SU-DHL-6 (cell line): ENCODE measurements around the gene STK32B.

Source experiments
- H2AFZ ChIP-seq: fragments of 200-600 bp; sonication (generic); 2 replicates; pipeline ENCODE4 v1.6.1; 2014; ENCODE audit warnings: low read depth, mild to moderate bottlenecking, moderate library complexity, mixed read lengths, antibody characterized with exemption, low read length; ENCODE audit not compliant: severe bottlenecking
- H3F3A ChIP-seq: fragments of 200-600 bp; shearing (Covaris generic); 2 replicates; pipeline ENCODE4 v1.6.0; 2016; ENCODE audit warnings: antibody characterized with exemption, mild to moderate bottlenecking; ENCODE audit not compliant: insufficient read depth
- H3K27ac ChIP-seq: fragments of 200-600 bp; sonication (generic); 2 replicates; pipeline ENCODE4 v1.5.1; 2016; ENCODE audit warnings: low read depth, mild to moderate bottlenecking, low read length, moderate library complexity, mixed read lengths
- H3K27me3 ChIP-seq: fragments of 200-600 bp; sonication (generic), shearing (Covaris generic); 2 replicates; pipeline ENCODE4 v1.6.0; 2014; ENCODE audit warnings: mild to moderate bottlenecking, low read length
- H3K36me3 ChIP-seq: fragments of 200-600 bp; sonication (generic); 2 replicates; pipeline ENCODE4 v1.6.1; 2014; ENCODE audit warnings: mild to moderate bottlenecking, low read length, mixed read lengths
- H3K4me2 ChIP-seq: fragments of 300-600, 200-600 bp; shearing (Covaris generic), sonication (generic); 2 replicates; pipeline ENCODE4 v1.6.0; 2014; ENCODE audit warnings: low read length, low read depth, mild to moderate bottlenecking; ENCODE audit not compliant: poor library complexity, severe bottlenecking
- H3K4me3 ChIP-seq: fragments of 200-600 bp; sonication (generic); 2 replicates; pipeline ENCODE4 v1.5.1; 2014; ENCODE audit warnings: antibody characterized with exemption, low read length, mild to moderate bottlenecking, mixed read lengths; ENCODE audit not compliant: insufficient read depth, poor library complexity, severe bottlenecking
- H3K79me2 ChIP-seq: fragments of 200-600 bp; sonication (generic); 2 replicates; pipeline ENCODE4 v1.6.1; 2014; ENCODE audit warnings: mild to moderate bottlenecking, low read length, moderate library complexity; ENCODE audit not compliant: insufficient read depth
- H3K9ac ChIP-seq: fragments of 200-600 bp; sonication (generic); 2 replicates; pipeline ENCODE4 v1.7.0; 2014; ENCODE audit warnings: mild to moderate bottlenecking, low read length
- H3K9me2 ChIP-seq: fragments of 200-600 bp; sonication (generic); replicated peaks from 2 replicates; pipeline ENCODE4 v1.6.1; 2014; ENCODE audit warnings: low read length; ENCODE audit not compliant: insufficient read depth
- H3K9me3 ChIP-seq: fragments of 200-600 bp; sonication (generic); 2 replicates; pipeline ENCODE4 v1.6.1; 2014; ENCODE audit warnings: low read length, mixed read lengths; ENCODE audit not compliant: insufficient read depth
- H4K20me1 ChIP-seq: fragments of 200-600 bp; sonication (generic); 2 replicates; pipeline ENCODE4 v1.6.1; 2014; ENCODE audit warnings: low read depth, mild to moderate bottlenecking, antibody characterized with exemption, low read length, moderate library complexity, mixed read lengths
- EZH2phosphoT487 ChIP-seq: fragments of 200-600 bp; sonication (generic), shearing (Covaris generic); conservative IDR thresholded peaks from 2 replicates; pipeline ENCODE4 v1.6.1; 2018; ENCODE audit warnings: mild to moderate bottlenecking, antibody characterized with exemption, low read length, moderate library complexity, mixed read lengths
- TF ChIP-seq, protein P1 (sequence below): fragments of 200-600 bp; sonication (generic); IDR thresholded peaks from one replicate; pipeline ENCODE4 v1.5.1; 2017; ENCODE audit warnings: antibody characterized with exemption, mild to moderate bottlenecking, low read length, moderate library complexity; ENCODE audit not compliant: insufficient read depth, poor library complexity, severe bottlenecking

STK32B gene

DNA sequence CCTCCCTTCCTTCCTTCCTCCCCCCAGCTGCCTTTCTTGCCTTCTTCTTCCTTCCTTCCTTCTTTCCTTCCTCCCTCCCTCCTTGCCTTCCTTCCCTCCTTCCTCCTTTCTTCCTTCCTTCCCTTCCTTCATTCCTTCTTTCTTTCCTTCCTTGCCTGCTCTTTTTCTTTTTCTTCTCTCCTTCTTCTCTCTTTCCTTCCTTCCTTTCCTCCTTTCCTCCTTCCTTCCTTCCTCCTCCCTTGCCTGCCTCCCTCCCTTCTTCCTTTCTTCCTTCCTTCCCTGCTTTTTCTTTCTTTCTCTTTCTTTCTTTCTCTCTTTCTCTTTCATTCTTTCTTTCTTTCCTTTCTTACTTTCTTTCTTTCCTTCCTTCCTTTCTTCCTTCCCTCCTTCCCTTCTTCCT is 49.1 kb downstream of the STK32B start:
- no peaks in the 10 kb centered on the region for H3F3A ChIP-seq
- no peak for TF ChIP-seq EZH2phosphoT487
- TF ChIP-seq, protein P1, sequence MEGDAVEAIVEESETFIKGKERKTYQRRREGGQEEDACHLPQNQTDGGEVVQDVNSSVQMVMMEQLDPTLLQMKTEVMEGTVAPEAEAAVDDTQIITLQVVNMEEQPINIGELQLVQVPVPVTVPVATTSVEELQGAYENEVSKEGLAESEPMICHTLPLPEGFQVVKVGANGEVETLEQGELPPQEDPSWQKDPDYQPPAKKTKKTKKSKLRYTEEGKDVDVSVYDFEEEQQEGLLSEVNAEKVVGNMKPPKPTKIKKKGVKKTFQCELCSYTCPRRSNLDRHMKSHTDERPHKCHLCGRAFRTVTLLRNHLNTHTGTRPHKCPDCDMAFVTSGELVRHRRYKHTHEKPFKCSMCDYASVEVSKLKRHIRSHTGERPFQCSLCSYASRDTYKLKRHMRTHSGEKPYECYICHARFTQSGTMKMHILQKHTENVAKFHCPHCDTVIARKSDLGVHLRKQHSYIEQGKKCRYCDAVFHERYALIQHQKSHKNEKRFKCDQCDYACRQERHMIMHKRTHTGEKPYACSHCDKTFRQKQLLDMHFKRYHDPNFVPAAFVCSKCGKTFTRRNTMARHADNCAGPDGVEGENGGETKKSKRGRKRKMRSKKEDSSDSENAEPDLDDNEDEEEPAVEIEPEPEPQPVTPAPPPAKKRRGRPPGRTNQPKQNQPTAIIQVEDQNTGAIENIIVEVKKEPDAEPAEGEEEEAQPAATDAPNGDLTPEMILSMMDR, result no peak
- no peak overlapping the region for H3K4me2 ChIP-seq
- H3K27ac ChIP-seq, result no peak overlapping the region
- H3K9ac ChIP-seq, result no peak overlapping the region
- no peaks in the 10 kb centered on the region for H4K20me1 ChIP-seq
- no peaks in the 10 kb centered on the region for H3K79me2 ChIP-seq
- H3K36me3 ChIP-seq, result no peaks in the 10 kb centered on the region
- H3K9me3 ChIP-seq, result no peaks in the 10 kb centered on the region
- H3K27me3 ChIP-seq, result no peaks in the 10 kb centered on the region
- H3K9me2 ChIP-seq, result no peaks in the 10 kb centered on the region
- no peak overlapping the region for H2AFZ ChIP-seq
- H3K4me3 ChIP-seq, result no peak overlapping the region

DNA sequence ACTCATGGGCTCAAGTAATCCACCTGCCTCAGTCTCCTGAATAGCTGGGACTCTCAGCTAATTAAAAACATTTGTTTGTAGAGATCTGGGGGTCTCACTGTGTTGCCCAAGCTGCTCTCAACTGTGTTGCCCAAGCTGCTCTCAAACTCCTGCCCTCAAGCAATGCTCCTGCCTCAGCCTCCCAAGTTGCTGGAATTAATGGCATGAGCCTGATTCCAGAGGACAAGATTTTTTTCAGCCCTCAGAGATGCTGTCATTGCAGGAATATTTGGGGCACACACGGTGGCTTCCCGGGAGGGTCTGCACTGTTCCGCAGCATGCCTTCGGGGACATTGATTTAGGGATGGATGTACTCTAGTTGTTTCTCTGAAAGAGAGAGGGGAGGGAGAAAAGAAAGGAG is 49.7 kb downstream of the STK32B start:
- no peaks in the 10 kb centered on the region for H3K27me3 ChIP-seq
- H3K9me2 ChIP-seq, result no peaks in the 10 kb centered on the region
- H3F3A ChIP-seq, result no peaks in the 10 kb centered on the region
- H4K20me1 ChIP-seq, result no peaks in the 10 kb centered on the region
- H3K27ac ChIP-seq, result no peak overlapping the region
- no peak overlapping the region for H3K4me3 ChIP-seq
- no peak overlapping the region for H3K4me2 ChIP-seq
- H3K79me2 ChIP-seq, result no peaks in the 10 kb centered on the region
- H2AFZ ChIP-seq, result no peak overlapping the region
- H3K9me3 ChIP-seq, result no peaks in the 10 kb centered on the region
- H3K9ac ChIP-seq, result no peak overlapping the region
- no peaks in the 10 kb centered on the region for H3K36me3 ChIP-seq
- no peak for TF ChIP-seq EZH2phosphoT487
- TF ChIP-seq, protein P1, result no peak

DNA sequence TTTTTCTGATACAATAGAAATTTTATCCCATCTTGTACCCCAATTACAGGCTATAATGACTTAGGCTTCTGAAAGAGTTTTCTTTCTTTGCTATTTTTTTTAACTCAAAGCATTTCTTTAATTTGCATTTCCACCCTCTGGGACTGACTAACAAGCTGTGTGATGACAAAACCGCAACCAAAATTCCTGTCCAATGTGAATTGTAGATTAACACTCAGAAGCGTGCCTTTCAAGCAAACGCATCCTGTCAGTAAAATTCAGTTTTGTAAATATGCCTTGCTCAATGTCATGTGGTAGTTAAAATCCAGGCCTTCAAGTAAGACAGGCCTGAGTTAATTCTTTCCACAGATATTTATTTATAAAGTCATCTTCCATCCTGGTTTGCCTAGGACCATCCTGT is 50.3 kb downstream of the STK32B start:
- no peak overlapping the region for H3K4me2 ChIP-seq

More for the DNA sequence above, 50.3 kb downstream of the STK32B start:
- no peak overlapping the region for H3K9ac ChIP-seq
- TF ChIP-seq EZH2phosphoT487, result no peak
- TF ChIP-seq, protein P1, result no peak
- no peak overlapping the region for H3K27ac ChIP-seq
- H2AFZ ChIP-seq, result no peak overlapping the region
- H3K4me3 ChIP-seq, result no peak overlapping the region
- H3K9me3 ChIP-seq, result no peaks in the 10 kb centered on the region
- no peaks in the 10 kb centered on the region for H4K20me1 ChIP-seq
- no peaks in the 10 kb centered on the region for H3F3A ChIP-seq
- no peaks in the 10 kb centered on the region for H3K36me3 ChIP-seq
- H3K27me3 ChIP-seq, result no peaks in the 10 kb centered on the region
- no peaks in the 10 kb centered on the region for H3K79me2 ChIP-seq
- H3K9me2 ChIP-seq, result no peaks in the 10 kb centered on the region
